Lung microvascular endothelial cell (primary cell): ENCODE data around the gene ROR1. TPM values are rescaled to one million over a fixed set of nuclear protein-coding genes. Genes with fewer than 3 reads are reported as not detected.

Experiments used
- DNase-seq, 2 donors: peaks; one replicate each; pipeline versions ENCODE4 v3.0.0 to v3.0.0-alpha.2; 2010; ENCODE audit warnings: low read depth in 2 of 2
- total RNA-seq: library from RNA; depleted of rRNA; stranded (reverse); fragments of >200 nt; gene quantifications from 2 replicates; pipeline ENCODE4 v1.2.1, GENCODE V29; 2014

Gene ROR1
- total RNA-seq, 1 donor from 2014 or later, result under 0.01 TPM

DNA sequence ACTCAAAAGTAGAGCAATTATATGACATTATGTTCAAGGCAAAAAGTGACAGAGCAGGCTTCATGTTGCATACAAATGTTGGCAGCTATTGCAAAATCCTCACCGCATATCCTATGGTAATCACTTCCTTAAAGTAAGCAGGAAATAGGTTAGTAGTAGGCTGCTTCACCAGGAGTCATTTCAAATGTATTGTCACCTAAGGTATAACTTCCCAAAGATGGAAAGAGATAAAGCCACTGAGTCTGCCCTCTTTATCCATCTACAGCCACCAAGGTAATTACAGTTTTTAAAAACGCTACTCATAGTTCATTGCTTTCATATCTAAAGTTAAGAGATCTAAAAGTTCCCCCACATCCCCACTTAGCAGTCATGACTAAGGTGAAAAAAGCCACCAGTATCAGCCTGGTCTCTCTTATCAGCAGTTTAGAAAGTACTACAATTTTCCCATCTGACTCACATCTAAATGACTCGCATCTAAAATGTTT lies 398.0 kb downstream of the ROR1 start:
- peak; percentile 15 to 41 for DNase-seq

DNA sequence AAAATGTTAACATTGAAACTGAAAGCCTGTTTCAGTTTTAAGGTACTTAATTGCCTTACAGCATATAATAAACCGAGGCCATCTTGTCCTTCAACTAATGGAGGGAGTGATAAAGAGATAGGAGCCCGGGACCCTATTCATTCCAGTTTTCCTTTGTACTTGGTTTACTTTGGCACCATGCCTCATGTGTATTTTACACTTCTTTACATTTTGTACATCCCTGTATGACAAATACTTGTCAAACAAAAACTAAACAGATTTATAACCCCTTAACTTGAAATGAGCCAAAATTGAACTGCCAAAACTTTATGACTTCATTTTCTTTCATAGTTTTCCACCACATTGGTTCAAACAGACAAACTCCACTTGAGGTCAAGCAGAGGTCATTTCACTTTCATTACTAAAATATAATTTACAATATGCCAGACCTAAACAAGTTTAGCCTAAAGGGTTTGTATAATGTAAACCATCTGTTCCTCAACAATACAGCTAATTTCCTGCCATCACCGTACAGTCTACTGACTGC lies 398.7 kb downstream of the ROR1 start:
- peak; percentile 9 to 23 for DNase-seq

DNA sequence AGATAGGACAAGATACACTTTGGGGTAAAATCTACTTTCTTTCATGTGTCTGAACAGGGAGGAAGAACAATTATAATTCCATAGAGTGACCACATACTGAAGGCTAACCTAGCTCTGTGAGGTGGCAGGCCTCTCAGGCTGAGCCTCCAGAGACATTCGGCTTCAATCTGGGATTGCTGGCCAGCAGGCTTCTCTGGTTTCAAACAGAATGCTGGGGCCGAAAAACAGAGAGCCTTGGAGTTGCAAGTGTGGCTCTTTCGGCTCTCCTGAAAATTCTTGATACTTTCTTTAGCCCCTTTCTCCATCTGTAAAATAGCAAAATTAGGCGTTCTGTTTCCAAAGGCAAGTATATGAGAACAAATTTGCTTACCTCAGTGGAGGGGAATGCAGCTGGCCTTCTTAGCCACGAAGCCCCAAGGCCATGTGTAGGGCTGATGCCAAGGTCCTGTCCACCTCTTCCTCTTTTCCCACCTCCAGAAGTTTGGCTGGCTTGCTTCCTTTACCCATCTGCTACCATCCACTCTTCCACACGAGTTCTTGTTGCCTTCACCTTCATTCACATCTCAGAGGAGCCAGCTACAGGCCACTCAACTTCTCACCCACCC lies 399.6 kb downstream of the ROR1 start:
- no peak for DNase-seq

DNA sequence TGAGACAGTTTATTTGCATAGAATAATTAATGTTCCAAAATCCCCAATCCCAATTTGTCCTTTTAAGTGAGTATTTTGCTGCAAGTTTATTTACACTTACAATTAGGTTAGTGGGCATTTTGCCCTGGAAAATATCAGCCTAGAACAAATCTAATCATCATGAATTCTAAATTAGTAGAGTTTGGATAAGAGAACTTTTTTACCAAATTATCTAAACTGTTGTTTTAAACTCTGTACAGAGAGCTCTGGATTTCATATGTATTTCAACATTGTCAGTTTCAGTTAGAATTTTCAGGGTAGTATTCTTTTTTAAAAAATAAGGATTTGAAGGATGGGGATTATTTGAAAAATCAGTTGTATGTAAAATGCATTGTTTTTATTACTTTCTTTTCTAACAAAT lies 401.8 kb downstream of the ROR1 start:
- DNase-seq, result no peak

DNA sequence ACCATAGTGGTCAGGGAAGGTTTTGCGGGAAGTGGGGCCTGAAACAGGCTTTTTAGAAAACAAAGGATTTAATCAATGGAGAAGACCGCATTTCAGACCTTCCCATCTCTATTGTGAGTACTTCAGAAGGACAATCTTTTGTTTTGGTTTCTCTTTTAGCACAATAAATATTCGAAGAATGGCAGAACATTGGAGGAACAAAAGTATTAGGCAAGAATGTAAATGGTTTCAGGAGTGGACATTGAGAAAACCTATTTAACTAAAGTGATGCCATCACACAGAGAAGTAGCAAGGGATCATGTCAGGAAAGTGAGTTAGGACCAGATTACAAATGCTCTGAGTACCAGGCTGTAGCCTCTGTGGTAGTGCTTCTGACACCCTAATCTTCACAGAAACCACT lies 402.8 kb downstream of the ROR1 start:
- no peak for DNase-seq

DNA sequence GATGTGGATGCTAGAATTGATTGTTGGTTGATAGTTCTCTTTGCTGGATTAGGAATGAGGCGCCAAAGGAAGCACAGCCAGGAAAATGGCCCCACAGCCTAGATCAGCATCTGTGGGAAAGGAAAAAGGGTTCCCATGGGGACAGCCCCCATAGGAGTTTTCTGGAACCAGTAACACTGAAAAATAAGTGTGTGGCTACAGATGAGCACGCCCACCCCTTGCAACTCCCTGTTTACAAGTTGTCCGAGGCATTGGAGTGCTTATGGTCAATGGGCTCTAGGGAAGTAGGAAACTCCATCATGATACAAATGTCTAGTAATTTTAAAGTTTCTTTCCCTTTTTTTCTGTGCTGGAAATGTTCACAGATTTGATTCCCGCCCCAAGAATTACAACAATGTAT lies 405.8 kb downstream of the ROR1 start:
- no peak for DNase-seq

DNA sequence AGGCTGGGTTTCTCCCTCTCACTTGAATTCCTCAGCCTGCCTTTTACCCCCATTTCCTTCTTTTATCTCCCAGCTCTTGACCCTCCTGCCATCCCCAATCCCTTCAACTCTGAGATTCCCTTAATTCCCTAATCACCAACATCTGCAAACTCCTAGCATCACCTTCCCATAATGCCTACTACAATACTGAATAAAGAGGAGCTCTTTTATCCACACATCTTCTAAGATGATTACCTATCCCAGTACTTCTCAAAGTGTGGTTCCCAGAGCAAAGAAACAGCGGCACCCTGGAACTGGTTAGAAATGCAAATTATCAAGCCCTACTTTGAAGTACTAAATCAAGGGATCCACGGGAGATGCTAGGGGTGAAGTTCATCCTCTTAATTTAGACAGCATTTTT lies 408.4 kb downstream of the ROR1 start:
- DNase-seq, result no peak

DNA sequence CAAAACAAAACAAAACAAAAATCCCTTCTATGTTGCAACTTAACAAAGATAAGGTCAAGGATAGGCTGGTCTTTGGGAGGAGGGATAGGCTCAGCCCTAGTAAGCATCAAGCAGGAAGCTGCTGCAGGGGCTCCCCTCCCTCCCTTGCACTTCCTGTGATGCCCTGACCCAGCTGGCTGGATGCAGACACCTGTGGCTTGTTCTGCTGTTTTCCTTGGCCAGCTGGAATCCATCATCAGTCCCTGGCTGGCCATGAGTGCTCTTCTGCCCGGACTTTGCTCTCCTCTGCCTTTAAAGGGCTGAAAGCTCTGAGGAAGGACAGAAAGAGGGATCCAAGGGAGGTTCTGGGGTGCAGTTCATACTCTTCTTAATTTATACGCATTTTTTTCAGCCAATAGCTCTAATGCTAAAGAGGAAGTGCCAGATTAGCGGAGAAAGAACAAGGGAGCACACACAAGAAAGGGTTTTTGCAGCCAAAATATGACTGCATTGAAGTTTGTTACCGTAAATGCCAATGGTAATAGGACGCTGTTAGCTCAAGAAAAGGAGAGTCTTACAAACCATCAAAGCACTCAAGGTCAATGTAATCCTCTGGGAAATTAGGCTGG lies 409.7 kb downstream of the ROR1 start:
- no peak for DNase-seq

DNA sequence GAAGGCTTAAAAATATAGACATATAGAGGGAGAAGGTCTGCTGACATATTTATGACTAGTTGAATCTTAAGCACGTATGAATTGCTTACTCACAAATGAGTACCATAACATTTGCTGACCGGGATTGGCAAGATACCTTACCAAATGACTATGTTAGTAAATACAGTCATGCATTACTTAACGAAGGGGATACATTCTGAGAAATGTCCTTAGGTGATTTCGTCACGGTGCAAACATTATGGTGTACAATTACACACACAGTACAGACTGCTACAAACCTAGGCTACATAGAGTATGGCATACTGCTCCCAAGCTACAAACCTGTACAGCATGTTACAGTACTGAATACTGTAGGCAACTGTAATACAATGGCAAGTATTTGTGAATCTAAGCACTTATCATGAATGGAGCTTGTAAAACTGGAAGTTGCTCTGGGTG lies 410.2 kb downstream of the ROR1 start:
- DNase-seq, result no peak

DNA sequence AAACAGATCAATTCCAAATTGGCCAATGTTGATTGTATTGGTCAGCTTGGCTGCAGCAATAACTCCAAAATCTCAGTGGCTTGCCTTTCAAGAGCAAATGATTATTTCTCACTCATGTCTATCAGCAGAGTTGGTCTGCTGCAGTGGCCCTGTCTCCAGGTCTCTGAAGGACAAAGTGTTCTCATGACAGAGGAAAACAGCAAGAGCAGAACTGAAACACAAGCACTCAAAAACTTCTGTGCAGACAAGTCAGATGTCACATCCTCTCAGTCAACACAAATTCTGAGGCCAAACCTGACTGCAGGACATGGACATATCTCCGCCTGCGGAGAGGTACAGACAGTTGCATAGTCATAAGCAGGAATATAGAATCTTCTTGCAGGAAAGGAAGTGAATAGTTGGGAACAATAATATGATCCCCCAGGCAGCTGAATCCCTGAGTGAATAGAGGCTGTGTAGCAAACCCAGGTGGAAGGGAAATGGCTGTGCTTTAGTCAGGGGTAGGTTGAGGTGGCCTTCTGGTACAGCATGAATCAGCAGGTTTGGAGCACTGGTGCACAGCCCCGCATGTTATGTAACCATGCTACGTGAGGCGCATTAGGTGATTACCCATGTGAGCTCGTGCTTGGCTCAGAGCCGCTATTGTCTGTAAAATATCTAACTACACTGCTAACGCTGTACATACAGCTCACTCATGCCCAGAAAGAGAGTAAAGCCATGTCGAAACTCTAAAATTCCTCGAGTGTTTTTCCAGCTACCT lies 412.5 kb downstream of the ROR1 start:
- DNase-seq, result peak in 1 of 2 donors; percentile 84

DNA sequence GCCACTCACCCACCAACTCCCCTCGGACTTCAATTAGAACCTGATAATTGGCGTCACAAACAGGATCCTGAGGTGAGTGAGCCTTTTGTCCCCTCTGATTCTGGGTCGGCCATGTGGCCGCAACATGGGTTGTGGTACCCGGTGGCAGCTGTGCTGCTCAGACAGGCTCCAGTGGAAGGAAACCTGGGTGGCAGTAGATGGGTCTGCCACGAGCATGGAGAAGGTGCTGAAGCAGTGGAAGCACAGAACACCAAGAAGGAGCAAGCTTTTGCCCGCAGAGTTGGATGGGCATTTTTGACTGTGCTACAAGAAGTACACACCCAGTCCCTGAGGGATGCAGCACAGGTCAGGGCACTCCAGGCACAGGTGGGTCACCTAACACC lies 413.1 kb downstream of the ROR1 start:
- DNase-seq, result no peak

DNA sequence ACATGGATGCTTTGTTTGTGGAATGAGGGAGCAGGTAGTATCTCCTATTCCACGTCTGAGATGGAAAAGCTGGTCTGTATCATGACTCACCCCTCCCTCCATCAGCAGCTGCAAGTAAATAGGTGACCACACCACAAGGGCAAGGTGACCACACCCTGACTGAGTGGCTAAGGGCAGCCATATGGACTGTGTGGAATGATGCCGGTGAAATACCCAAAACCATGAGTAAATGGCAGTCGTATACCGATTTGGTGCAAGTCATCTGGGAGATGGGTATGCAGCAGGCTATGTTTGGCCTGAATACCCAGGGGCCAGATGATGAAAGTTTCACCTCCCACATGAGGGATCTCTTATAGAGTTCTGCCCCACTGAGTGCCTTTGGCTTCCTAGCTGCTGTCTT lies 413.8 kb downstream of the ROR1 start:
- no peak for DNase-seq

DNA sequence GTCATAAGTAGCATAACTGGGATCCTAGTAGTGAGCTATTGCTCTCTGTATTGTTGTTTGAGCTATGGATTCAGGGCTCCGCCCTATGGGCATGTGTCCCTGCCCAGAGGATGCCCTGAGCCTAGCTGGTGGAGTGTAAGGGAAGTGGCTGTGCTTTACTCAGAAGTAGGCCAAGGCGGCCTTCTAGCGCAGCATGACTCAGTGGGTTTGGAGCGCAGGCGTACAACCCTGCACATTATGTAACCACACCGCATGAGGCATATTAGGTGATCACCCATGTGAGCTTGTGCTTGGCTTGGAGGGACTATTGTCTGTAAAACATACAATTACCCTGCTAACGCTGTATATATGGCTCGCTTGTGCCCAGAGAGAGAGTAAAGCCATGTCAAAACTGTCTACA lies 418.5 kb downstream of the ROR1 start:
- no peak for DNase-seq

DNA sequence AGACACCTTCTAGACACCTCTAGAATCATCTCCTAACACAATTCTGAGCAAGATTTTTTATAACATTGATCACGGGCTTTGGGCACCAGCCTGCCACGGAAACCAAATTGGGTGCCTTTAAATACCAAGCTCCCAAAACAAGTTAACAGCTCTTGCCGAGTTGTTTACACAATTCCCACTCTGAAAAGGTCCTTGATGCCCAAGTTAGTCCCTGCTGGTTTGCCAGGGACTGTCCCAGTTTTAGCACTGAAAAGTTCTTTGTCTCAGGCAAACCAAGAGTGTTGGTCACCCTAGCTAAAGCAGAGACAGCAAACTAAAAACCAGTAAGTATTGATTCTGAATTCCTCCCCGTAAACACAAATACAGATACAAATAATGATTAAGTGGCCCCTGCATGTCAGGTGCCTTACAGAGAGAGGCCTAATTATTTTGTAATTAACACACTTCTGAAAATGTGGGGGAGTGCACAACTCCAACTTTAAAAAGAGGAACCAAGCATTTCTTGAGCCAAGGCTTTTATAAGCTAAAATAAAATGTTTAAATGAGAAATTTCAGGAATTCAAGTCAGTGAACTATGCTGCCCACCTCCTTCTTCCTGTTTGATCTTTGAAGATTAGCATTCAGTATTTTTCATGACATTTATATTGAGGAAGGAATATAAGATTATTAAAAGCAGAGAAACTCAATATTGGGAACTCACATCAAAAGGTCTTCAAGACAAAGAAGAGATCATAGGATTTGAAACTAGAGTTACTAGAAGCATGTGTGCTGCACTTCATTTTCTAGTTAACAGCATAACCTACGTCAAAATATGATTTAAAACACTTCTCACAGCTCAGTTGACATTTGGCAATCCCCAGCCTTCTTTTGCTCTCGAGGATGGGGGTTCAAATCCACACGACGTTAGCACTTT lies 420.6 kb downstream of the ROR1 start:
- DNase-seq, result no peak

DNA sequence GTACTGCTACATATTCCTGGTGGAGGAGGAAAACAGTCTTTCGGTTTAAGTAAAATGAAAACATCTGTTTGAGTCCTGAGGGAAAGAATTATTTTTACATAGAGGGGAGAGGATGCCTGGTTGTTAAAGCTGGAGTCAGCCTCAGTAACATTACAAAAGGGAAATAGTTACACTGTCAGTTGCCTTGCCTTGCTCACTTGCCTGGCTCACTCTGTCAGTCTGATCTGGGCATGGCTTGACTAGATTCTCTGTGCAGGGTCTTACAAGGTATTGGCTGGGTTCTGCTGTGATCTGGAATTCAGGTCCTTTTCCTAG lies 421.2 kb downstream of the ROR1 start:
- DNase-seq, result no peak

DNA sequence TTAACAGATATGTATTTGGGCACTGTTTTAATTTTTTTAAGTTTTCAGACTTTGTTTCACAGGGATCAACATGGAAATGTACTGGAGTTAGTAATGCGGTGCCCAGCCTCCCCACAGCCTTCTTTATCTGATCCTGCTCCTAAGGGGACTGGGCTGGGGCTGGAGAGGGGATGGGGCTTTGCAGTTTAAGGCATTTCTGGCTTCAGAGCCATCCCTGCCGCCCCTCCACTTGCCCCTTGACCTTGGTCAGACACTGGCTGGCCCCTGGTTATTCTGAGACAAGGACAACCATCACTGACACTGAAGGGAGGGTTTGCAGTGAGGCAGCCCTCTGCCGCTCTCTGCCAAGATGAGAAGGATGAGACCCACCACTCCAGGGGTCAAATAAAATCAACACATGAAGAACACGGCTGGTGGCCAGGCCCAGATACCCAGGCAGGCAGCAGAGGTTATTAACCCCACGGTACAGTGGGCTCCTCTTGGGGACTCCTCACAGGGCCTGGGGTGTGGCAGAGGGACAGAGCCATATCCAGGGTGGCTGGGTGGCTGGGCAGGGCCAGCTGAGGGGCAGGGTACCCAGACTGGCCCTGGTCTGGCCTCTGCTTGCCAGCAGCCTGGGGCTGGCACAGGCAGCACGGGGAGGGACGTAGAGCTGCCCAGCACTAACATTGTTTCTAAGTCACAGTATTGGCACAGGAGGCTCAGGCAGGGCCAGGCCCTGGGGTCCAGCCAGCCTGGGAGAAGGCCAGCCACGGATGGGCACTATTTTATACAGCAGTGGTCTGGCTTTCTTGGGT lies 422.5 kb downstream of the ROR1 start:
- DNase-seq, result no peak

DNA sequence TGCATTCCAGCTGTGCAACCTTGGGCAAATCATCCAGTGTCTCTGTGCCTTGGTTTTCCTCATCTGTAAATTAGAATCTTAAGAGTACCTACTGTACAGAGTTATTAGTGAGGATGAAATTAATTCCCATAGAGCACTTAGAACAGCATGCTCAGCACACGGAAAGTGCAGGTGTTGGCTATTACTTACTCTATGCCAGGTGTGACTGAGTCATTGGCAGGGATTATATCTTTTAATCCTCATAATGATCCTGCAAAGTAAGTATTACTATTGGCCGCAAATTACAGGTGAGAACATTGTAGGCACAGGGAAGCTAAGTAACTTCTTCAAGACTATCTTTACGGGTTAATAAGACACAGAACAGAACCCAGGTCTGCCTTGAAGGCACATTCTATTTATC lies 423.3 kb downstream of the ROR1 start:
- DNase-seq, result no peak

DNA sequence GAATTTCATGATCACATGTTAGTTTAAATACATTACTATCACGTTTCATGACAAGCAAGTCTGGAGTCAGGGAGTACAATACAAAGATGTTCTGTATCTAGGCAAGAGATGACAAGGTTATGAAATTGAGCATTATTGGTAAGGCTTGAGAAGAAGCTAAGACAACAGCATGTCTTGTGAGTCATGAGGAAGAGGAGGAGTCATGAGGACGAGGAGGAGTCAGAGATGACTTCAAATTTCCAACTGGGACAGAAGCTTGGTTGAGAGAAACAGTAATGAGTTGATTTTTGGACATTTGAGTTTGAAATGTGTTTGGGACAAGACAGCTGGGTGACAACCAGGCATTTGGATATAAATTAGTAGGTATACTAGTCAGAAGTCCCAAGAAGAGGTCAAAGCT lies 425.3 kb downstream of the ROR1 start:
- peak in 1 of 2 donors; percentile 9 for DNase-seq

DNA sequence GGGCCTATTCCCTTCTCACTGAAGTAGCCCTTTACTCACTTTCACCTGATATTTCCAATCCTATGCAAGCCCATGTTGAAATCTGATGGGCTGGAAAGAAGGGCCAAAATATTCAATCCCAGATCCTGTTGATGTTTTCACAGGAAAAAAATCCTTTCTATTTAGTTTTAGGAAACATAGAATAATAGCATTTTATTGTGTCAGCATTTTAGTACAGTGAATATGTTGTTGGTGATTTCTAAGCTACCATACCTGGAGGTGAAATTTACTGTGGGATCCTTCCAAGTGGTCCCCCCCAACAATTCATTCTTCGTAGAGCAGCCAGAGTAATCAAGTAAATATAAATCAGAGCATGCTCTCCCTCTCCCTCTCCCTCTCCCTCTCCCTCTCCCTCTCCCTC lies 426.2 kb downstream of the ROR1 start:
- DNase-seq, result no peak

DNA sequence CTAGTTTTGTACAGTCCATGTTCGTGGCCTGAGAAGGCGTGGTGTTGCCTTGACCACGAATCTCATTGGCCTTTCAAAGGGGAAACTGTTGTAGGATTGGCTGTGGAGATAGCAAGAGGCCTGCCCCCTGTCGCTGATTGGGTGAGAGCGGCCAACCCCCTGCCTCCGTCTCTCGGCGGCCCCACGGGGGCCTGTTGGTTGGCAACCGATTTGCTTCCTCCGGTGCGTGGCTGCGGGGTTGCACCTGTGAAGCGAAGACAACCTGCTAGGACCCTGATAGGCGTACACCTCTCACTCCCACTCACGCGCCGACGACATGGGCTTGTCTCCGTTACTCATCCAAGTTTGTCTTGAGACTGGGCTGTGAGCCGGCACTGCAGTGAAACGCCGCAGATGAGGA lies 429.6 kb downstream of the ROR1 start, which contains the start of gene UBE2U:
UBE2U (plus strand) TSS at position 204 of the 400 bp plus-strand sequence. CDS start 428 bp downstream, outside the sequence.
- DNase-seq, result no peak

DNA sequence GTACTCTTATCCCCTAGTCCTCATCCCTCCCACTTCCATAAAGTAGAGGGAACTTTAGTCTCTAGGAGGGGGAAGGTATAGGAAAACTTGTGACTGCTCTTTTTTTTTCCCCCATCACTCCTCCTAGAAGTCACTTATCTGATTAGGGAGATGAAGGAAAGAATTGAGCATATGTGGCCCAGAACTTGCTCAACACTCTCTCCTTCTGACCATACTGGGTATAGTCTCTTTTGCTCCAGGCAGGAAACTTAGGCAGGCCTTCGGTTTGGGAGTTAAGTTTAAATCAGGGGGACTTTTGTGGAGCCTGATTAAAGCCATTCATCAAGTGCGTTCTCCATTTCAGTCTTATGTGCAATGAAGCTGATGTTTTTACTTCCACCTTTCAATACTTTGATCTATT lies 435.4 kb downstream of the ROR1 start:
- no peak for DNase-seq
